CD8-positive, alpha-beta memory T cell (primary cell): ENCODE results near the gene CSTB. TPM values are rescaled to one million over a fixed set of nuclear protein-coding genes. Genes with fewer than 3 reads are reported as not detected.

Experiments used
- CTCF ChIA-PET: fragments of 350-600 bp; sonication (Branson Sonifier 250); formaldehyde crosslinking; loops from one replicate; lab custom pipeline; 2021; ENCODE audit warnings: antibody characterized with exemption; lab: Charles Lee
- POLR2A ChIA-PET: fragments of 350-600 bp; sonication (Branson Sonifier 250); formaldehyde crosslinking; loops from one replicate; lab custom pipeline; 2021; ENCODE audit warnings: antibody characterized with exemption; lab: Charles Lee
- DNase-seq, 5 donors: peaks; one replicate each; pipeline versions ENCODE4 v3.0.0 to v3.0.0-alpha.2; 2020 to 2022; ENCODE audit warnings: mixed read lengths in 1 of 5
- H3K27ac ChIP-seq: one replicate; pipeline ENCODE4 v1.7.0; 2013; ENCODE audit warnings: low read depth, mild to moderate bottlenecking, low read length, moderate library complexity
- H3K27me3 ChIP-seq: 2 replicates; pipeline ENCODE4 v1.7.0; 2013; ENCODE audit warnings: low read length, mild to moderate bottlenecking; ENCODE audit not compliant: insufficient read depth, poor library complexity, severe bottlenecking
- H3K36me3 ChIP-seq: 2 replicates; pipeline ENCODE4 v1.7.0; 2013; ENCODE audit warnings: mild to moderate bottlenecking, low read length, moderate library complexity; ENCODE audit not compliant: insufficient read depth
- H3K4me1 ChIP-seq: 2 replicates; pipeline ENCODE4 v1.7.0; 2013; ENCODE audit warnings: mild to moderate bottlenecking, low read length, moderate library complexity; ENCODE audit not compliant: insufficient read depth
- H3K4me3 ChIP-seq: 2 replicates; pipeline ENCODE4 v1.7.0; 2013; ENCODE audit warnings: mild to moderate bottlenecking, low read length
- H3K9me3 ChIP-seq: 2 replicates; pipeline ENCODE4 v1.7.0; 2013; ENCODE audit warnings: mild to moderate bottlenecking, low read length
- H3K27ac Mint-ChIP-seq, 8 donors: one replicate each; pipeline ENCODE4 v1.8.0; 2020 to 2021; ENCODE audit warnings: mixed read lengths in 8 of 8, mild to moderate bottlenecking in 6 of 8, inconsistent platforms in 3 of 8, moderate library complexity in 3 of 8
- H3K27me3 Mint-ChIP-seq, 2 donors: one replicate each; pipeline ENCODE4 v1.8.0; 2020 to 2021; ENCODE audit warnings: mixed read lengths in 2 of 2, mild to moderate bottlenecking in 1 of 2, moderate library complexity in 1 of 2
- H3K36me3 Mint-ChIP-seq, 3 donors: one replicate each; pipeline ENCODE4 v1.8.0; 2020 to 2021; ENCODE audit warnings: mixed read lengths in 3 of 3, inconsistent platforms in 1 of 3, mild to moderate bottlenecking in 1 of 3
- H3K4me1 Mint-ChIP-seq, 3 donors: one replicate each; pipeline ENCODE4 v1.8.0; 2020 to 2021; ENCODE audit warnings: mixed read lengths in 3 of 3, inconsistent platforms in 1 of 3, mild to moderate bottlenecking in 1 of 3
- H3K4me3 Mint-ChIP-seq, 7 donors: one replicate each; pipeline ENCODE4 v1.8.0; 2020 to 2021; ENCODE audit warnings: mixed read lengths in 7 of 7, mild to moderate bottlenecking in 6 of 7, moderate library complexity in 4 of 7, inconsistent platforms in 2 of 7
- H3K9me3 Mint-ChIP-seq, 5 donors: one replicate each; pipeline ENCODE4 v1.8.0; 2020 to 2022; ENCODE audit warnings: mixed read lengths in 5 of 5, mild to moderate bottlenecking in 3 of 5, moderate library complexity in 2 of 5, inconsistent platforms in 1 of 5
- polyA plus RNA-seq: library from polyadenylated mRNA; unstranded; fragments of 300-500 nt; fragmentation: Illumina TruSeq; gene quantifications from one replicate; pipeline ENCODE4 v1.2.3, GENCODE V29; 2021
- total RNA-seq, 2 experiments: library from RNA; stranded (reverse); gene quantifications; one replicate each; pipeline ENCODE4 v1.2.3, GENCODE V29; 2021

Gene CSTB
- total and polyA plus RNA-seq, 3 experiments from 2014 or later: 48.0 to 79.1 (median 48.4) TPM

GRCh38 chr21:43812957-43813655 is 37.0 kb upstream of the CSTB start:
- H3K36me3 ChIP-seq: no peaks in the 10 kb centered on the region
- no peak for DNase-seq
- ChIA-PET POLR2A (no interaction called here), CTCF (no interaction called here)
- peaks cover 6 to 12% (median 9%) of the 10 kb centered on the region in 3 donors for H3K4me1 Mint-ChIP-seq
- peaks cover 7% of the 10 kb centered on the region for H3K4me1 ChIP-seq
- no peak overlapping the region for H3K27ac ChIP-seq
- no peak overlapping the region for H3K27ac Mint-ChIP-seq
- H3K36me3 Mint-ChIP-seq: no peaks in the 10 kb centered on the region
- no peaks in the 10 kb centered on the region for H3K27me3 ChIP-seq
- no peak overlapping the region for H3K4me3 ChIP-seq
- no peaks in the 10 kb centered on the region for H3K9me3 ChIP-seq
- H3K9me3 Mint-ChIP-seq: no peaks in the 10 kb centered on the region
- H3K4me3 Mint-ChIP-seq: no peak overlapping the region
- peaks cover 0 to 2% of the 10 kb centered on the region in 2 donors for H3K27me3 Mint-ChIP-seq

- CTCF ChIA-PET: no interaction called here
- POLR2A ChIA-PET: no interaction called here
- no peak overlapping the region for H3K4me3 ChIP-seq
Observed at GRCh38 chr21:43812139-43812821, 36.2 kb upstream of the CSTB start.

DNA sequence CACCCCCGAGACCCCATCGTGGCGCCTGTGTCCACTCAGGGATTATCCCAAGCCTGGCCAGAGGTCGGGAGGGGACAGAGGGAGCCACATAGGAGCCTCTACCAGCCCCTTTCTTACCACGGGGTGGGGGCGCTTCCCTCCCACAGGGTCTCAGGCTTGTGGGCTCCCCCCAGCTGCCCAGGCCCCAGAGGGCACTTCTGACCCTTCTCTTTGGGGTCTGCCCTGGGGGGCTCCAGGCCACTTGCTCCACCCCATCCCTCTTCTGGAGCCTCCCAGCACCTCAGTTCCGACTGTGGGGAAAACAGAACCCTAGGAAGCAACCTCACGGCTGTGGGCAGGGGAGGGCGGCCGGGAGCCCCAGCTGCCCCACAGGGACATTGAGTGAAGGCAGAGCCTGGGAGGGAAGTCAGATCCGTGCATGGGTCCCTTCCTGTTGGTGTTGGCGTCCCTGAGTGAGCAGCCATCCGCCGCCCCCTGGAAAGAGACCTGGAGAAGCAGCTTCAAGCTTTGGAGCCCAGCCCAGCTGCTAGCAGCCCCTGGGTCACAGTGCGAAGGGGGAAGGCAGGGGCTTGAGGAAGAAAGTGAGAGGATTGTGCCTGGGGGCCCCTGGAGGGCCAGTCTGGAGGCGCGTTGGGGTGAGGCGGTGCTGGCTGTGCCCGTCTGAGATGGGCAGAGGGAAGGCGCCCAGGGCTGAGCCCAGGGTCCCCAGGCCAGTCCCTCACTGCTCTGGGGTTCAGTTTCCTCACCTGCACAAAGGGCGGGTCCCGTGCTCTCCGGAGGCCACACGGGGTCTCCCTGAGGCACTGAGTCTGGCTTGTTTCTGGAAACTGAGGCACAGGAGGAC is 35.4 kb upstream of the CSTB start:
- Histone ChIP-seq H3K27me3 (no peaks in the 10 kb centered on the region), H3K9me3 (no peaks in the 10 kb centered on the region), H3K4me1 (peaks cover 7% of the 10 kb centered on the region), H3K4me3 (no peak overlapping the region), H3K27ac (peak overlapping the region; percentile 54), H3K36me3 (no peaks in the 10 kb centered on the region)
- Mint-ChIP-seq H3K27ac (peak overlapping the region in 1 of 8 donors; percentile 33), H3K9me3 (no peaks in the 10 kb centered on the region), H3K4me3 (no peak overlapping the region), H3K27me3 (no peaks in the 10 kb centered on the region), H3K4me1 (peaks cover 6 to 12% (median 9%) of the 10 kb centered on the region in 3 donors), H3K36me3 (peaks cover 0 to 1% (median 0%) of the 10 kb centered on the region in 3 donors)
- CTCF ChIA-PET: interaction anchor here (0.6 to 1.7 kb wide), 9 partner anchors 94 to 170 kb away, joined by 3 to 7 read pairs (median 4); no protein-coding TSS in a partner anchor
- POLR2A ChIA-PET: no interaction called here
- no peak for DNase-seq

More at GRCh38 chr21:43812139-43812821, 36.2 kb upstream of the CSTB start:
- H3K9me3 Mint-ChIP-seq: no peaks in the 10 kb centered on the region
- peaks cover 6 to 12% (median 9%) of the 10 kb centered on the region in 3 donors for H3K4me1 Mint-ChIP-seq
- Histone ChIP-seq H3K36me3 (no peaks in the 10 kb centered on the region), H3K27ac (no peak overlapping the region), H3K4me1 (peaks cover 7% of the 10 kb centered on the region), H3K27me3 (no peaks in the 10 kb centered on the region), H3K9me3 (no peaks in the 10 kb centered on the region)
- H3K27ac Mint-ChIP-seq: no peak overlapping the region
- no peaks in the 10 kb centered on the region for H3K27me3 Mint-ChIP-seq
- H3K4me3 Mint-ChIP-seq: no peak overlapping the region
- no peaks in the 10 kb centered on the region for H3K36me3 Mint-ChIP-seq
- no peak for DNase-seq

DNA sequence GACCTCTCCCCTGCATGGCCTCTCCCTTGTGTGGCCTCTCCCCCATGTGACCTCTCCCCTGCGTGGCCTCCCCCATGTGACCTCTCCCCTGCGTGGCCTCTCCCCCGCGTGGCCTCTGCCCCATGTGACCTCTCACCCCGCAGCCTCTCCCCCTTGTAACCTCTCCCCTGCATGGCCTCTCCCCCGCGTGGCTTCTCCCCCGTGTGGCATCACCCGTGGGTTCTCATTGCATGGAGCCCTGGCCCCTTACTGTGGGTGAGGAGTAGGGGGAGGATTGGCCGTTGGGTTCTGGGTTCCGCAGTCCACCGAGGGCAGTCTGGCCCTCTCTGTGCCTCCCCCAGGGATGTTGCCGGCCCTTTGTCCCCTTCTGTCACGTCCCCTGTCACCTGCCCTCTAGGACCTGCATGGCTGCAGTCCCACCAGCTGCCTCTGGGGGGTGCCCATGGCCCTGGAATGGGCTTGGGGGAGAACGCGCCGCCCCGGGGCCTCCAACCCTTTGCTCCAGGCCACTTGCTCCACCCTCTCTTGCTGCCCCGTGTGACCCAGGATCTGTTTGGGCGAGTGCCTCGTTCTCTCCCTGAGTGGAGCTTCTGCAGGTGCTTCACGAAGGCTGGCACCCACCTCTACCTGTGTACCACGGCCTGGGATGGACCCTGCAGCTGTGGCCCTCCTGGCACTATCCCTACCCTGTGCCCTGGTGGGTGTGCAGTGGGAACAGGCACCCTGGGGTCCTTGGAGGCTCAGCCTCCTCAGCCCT is 34.6 kb upstream of the CSTB start:
- H3K27ac Mint-ChIP-seq: peak overlapping the region in 3 of 8 donors; percentile 41 to 54 (median 47)
- CTCF ChIA-PET: interaction anchor here (0.6 to 1.7 kb wide), 9 partner anchors 95 to 171 kb away, joined by 3 to 7 read pairs (median 4); no protein-coding TSS in a partner anchor
- Histone ChIP-seq H3K4me1 (peaks cover 7% of the 10 kb centered on the region), H3K36me3 (no peaks in the 10 kb centered on the region), H3K4me3 (no peak overlapping the region), H3K9me3 (no peaks in the 10 kb centered on the region), H3K27ac (peak overlapping the region; percentile 54), H3K27me3 (no peaks in the 10 kb centered on the region)
- H3K36me3 Mint-ChIP-seq: peaks cover 0 to 4% (median 0%) of the 10 kb centered on the region in 3 donors
- POLR2A ChIA-PET: interaction anchor here (0.6 kb wide), 1 partner anchor 104 kb away, joined by 6 read pairs; no protein-coding TSS in a partner anchor
- DNase-seq: peak; percentile 70 to 89 (median 80)
- peaks cover 6 to 12% (median 9%) of the 10 kb centered on the region in 3 donors for H3K4me1 Mint-ChIP-seq
- H3K27me3 Mint-ChIP-seq: peaks cover 0 to 1% of the 10 kb centered on the region in 2 donors
- H3K9me3 Mint-ChIP-seq: no peaks in the 10 kb centered on the region
- peak overlapping the region in 2 of 7 donors; percentile 39 to 40 for H3K4me3 Mint-ChIP-seq

DNA sequence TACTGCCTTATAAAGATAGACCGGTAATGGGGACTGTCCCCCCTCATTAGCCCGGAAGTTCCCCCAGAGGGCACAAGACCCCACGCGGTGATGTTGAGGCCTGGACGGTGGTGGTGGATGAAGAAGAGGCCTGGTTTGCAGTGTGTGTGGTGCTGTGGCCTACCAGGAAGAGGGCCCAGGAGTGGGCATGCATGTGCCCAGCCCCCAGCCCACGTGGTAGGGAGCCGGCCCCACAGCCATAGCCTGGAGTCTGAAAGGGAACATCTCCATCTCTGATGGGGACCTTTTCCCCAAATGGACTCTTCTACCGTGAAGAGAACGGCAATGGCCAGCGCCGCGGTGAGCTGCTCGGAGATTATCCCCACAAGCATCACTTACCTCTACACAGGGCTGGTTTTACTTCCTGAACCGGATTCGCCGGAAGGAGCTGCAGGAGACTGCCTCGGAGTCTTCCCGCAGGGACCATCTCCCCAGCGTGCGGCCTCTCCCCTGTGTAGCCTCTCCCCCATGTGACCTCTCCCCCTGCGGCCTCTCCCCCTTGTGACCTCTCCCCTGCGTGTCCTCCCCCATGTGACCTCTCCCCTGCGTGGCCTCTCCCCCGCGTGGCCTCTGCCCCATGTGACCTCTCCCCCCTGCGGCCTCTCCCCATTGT is 33.9 kb upstream of the CSTB start:
- CTCF ChIA-PET: interaction anchor here (1.2 to 1.7 kb wide), 6 partner anchors 123 to 171 kb away, joined by 3 to 7 read pairs (median 4); no protein-coding TSS in a partner anchor
- Mint-ChIP-seq H3K27me3 (peaks cover 0 to 1% of the 10 kb centered on the region in 2 donors), H3K27ac (peak overlapping the region in 1 of 8 donors; percentile 68), H3K9me3 (no peaks in the 10 kb centered on the region), H3K36me3 (peaks cover 0 to 6% (median 0%) of the 10 kb centered on the region in 3 donors), H3K4me1 (peaks cover 6 to 12% (median 9%) of the 10 kb centered on the region in 3 donors), H3K4me3 (no peak overlapping the region)
- H3K27me3 ChIP-seq: no peaks in the 10 kb centered on the region
- H3K36me3 ChIP-seq: no peaks in the 10 kb centered on the region
- no peaks in the 10 kb centered on the region for H3K9me3 ChIP-seq
- POLR2A ChIA-PET: interaction anchor here (0.6 kb wide), 1 partner anchor 105 kb away, joined by 6 read pairs; no protein-coding TSS in a partner anchor
- peaks cover 7% of the 10 kb centered on the region for H3K4me1 ChIP-seq
- no peak overlapping the region for H3K27ac ChIP-seq
- H3K4me3 ChIP-seq: no peak overlapping the region
- no peak for DNase-seq

- no peak overlapping the region for H3K4me3 ChIP-seq
- H3K9me3 ChIP-seq: no peaks in the 10 kb centered on the region
- H3K27me3 ChIP-seq: no peaks in the 10 kb centered on the region
- ChIA-PET CTCF (no interaction called here), POLR2A (no interaction called here)
- H3K9me3 Mint-ChIP-seq: no peaks in the 10 kb centered on the region
- peak overlapping the region in 1 of 8 donors; percentile 68 for H3K27ac Mint-ChIP-seq
- H3K27ac ChIP-seq: no peak overlapping the region
- H3K4me1 Mint-ChIP-seq: peaks cover 3 to 8% (median 6%) of the 10 kb centered on the region in 3 donors
- H3K27me3 Mint-ChIP-seq: peaks cover 0 to 1% of the 10 kb centered on the region in 2 donors
- no peak overlapping the region for H3K4me3 Mint-ChIP-seq
- DNase-seq: no peak
- no peaks in the 10 kb centered on the region for H3K36me3 ChIP-seq
- peaks cover 7% of the 10 kb centered on the region for H3K4me1 ChIP-seq
- peaks cover 0 to 6% (median 0%) of the 10 kb centered on the region in 3 donors for H3K36me3 Mint-ChIP-seq
Observed at GRCh38 chr21:43809346-43809799, 33.3 kb upstream of the CSTB start.
